Inflammatory macrophage treated with lipopolysaccharide for 4 hours (primary cell): ENCODE data around the gene RPSA.
"Not testable (repeated sequence)": the region's sequence is repeated elsewhere in the genome, so short reads cannot be mapped to it uniquely, and the experiment has no call there.

Experiments
- DNase-seq: peaks from one replicate; pipeline ENCODE4 v3.0.0-alpha.2; 2020

The RPSA gene

GRCh38 chr3:39406368-39407258, at the start of gene RPSA:
RPSA (plus strand) TSS chr3:39406720; CDS start chr3:39407654, 934 bp downstream.
- DNase-seq, result peak; percentile 97

- DNase-seq, result no peak
These were observed 48.2 kb upstream of the RPSA start for GRCh38 chr3:39358333-39358732.

GRCh38 chr3:39361252-39361927, 45.1 kb upstream of the RPSA start:
- DNase-seq, result no peak

- DNase-seq, result no peak
These were observed 44.3 kb upstream of the RPSA start for GRCh38 chr3:39362192-39362591.

DNA sequence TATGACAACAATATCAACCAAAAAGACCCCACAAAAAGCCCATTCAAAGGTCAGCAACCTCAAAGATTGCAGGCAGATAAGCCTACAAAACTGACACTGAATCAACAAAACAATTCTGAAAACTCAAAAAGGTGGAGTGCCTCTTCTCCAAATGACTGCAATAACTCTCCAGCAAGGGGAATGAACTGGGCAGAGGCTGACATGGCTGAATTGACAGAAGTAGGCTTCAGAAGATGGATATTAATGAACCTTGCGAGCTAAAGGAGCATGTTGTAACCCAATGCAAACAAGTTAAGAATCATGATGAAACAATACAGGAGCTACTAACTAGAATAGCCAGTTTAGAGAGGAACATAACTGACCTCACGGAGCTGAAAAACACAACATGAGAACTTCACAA, 43.7 kb upstream of the RPSA start:
- no peak for DNase-seq

DNA sequence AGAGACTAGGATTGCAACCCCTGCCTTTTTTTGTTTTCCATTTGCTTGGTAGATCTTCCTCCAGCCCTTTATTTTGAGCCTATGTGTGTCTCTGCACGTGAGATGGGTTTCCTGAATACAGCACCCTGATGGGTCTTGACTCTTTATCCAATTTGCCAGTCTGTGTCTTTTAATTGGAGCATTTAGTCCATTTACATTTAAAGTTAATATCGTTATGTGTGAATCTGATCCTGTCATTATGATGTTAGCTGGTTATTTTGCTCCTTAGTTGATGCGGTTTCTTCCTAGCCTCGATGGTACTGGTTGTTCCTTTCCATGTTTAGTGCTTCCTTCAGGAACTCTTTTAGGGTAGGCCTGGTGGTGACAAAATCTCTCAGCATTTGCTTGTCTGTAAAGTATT, 36.1 kb upstream of the RPSA start:
- DNase-seq, result not testable (repeated sequence)

DNA sequence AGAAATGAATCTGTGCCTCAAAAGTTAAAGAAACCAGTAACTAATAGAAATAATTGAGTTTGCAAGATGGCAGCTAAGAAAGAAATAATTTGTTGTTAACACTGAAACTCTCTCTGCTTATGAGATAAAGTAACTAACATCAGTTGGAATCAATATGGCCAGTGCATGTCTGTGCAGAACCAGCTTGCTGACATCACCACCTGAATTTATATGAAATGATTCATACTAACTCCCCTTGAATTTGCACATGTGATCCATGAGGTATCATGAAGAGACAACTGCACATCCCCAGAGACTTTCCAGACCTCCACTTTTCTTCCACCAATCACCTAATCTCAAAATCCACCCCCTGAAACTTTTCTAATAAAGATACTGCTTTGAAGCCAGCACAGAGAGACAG, 33.7 kb upstream of the RPSA start:
- no peak for DNase-seq

DNA sequence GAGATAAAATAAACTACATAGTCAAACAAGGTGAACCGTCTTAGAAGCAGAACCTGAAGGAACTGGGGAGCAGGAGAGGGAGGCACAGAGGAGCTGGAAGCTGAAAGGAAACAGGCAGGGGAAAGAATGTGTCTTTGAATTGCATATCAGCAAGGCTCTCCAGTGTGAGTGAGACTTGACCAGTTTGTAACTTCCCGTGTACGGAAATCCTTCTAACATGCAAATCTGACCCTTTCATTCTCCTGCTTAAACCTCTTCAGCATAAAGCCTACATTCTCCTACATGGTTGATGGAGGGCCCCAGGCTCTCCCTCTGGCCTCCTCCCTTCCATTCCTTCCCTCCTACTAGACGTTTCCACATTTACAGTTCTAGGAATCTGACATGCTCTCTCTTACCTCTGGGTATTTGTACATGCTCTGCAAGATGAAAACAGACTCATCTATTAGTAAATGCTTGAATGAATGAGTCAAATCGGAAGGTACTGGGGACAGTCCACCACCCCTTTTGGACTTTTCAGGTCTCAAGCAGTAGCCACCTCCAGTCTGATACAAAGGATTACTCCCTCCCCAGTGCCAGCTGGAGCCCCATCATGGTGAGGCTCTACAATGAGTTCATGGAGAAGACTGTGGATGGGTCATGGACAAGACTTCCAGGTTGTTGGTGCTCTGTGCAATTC, 29.4 kb upstream of the RPSA start:
- DNase-seq, result no peak

DNA sequence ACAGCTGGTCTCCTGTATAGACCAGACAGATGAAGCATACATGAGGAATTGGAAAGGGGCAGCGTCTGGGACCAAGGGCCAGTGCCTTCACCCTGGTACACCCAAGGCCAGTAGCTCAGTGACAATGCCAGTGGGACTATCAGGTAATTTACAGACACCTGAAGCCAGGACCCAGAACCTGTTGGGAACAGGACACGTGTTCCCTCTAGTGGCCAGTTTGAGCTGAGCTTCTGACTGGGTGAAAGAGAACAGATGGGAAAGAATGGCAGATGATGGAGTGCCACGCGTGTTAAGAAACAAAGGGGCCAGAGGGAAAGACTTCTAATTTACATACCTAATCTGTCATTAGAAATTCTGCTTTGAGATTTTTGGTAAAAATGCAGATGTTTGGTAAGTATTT, 28.4 kb upstream of the RPSA start:
- peak; percentile 14 for DNase-seq

- DNase-seq, result no peak
These were observed 27.4 kb upstream of the RPSA start for GRCh38 chr3:39378957-39379777.

GRCh38 chr3:39379778-39380155, 26.8 kb upstream of the RPSA start:
- DNase-seq, result no peak

GRCh38 chr3:39381432-39381831, 25.1 kb upstream of the RPSA start:
- no peak for DNase-seq

DNA sequence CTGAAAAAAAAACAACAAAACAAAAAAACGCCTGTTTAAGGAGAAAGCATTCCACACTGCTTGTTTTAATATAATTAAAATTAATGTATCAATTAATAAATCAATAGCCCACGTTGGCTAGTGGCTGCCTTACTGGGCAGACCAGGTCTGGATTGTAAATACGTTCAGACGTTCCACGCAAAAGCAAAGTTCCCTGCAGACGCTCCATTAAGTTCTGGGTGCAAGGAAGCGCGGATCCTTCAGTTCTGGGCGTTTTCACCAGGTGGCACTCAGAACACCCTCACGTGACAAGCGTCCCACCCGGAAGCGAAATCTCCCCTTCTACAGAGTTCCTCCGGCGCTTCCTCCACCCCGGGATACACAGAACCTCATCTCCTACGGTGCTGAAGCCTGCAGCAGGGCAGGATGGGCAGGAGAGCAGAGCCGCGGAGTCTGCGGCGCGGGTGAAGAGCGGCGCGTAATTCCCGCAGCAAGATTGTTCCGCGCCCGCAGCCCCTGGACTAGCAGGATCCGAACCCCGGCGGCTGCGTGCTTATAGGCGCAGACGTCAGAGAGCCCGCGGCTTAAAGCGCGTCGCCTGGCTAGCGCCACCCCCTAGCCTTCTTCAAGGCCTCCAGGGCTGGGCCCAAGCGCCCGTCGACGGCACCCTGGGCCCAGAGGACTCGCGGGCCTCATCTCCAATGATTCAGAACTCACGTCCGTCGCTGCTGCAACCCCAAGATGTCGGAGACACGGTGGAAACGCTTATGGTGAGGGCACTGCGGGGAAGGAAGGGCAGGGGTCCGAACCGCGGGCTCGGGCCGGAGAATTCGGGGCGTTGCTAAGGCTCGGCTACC, 23.3 kb upstream of the RPSA start, which contains the start of gene SLC25A38:
Gene SLC25A38 (plus strand): TSS at position 326 of the 836 bp plus-strand sequence. CDS start 355 bp downstream, at position 681.
- DNase-seq, result peak; percentile 87

DNA sequence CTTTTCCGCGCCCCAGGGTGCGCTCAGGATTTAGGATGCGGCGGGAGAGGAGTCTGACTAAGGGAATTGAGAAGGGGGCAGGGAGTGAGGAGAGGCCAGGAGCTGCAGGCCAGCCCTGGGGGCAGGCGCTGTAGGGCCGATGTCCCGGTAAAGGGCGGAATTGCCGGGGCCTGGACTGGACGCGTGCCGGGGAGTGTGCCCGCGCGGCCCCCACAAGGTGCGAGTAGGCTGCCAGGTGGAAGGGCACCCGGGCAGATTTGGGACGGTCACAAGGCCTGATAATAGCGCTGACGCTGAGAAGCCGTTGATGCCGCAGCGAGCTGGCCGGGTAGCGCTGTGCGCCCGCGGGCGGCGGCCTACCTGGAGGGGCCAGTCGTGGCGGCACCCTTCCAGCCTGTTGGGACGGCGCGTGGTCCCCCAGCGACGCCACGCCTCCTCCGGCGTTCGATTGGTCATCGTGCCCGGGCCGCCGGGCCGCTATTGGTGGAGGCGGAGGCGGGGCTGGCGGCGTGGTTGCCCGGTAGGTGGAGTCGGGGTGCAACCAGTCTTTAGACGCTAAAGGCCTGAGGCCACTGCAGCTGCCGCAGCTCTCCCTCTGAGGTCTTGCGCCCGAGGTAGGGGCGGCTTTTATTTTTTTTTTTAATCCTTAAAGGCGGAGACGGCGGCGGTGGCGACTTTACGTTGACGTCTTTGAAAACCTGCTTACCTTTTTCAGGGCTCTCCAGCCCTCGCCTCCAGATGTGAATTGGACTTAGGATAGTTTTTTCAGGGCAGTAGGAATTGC, 22.4 kb upstream of the RPSA start:
- DNase-seq, result peak; percentile 94

GRCh38 chr3:39384665-39385000, 21.9 kb upstream of the RPSA start:
- no peak for DNase-seq

- DNase-seq, result no peak
These were observed 20.9 kb upstream of the RPSA start for GRCh38 chr3:39385456-39386090.

DNA sequence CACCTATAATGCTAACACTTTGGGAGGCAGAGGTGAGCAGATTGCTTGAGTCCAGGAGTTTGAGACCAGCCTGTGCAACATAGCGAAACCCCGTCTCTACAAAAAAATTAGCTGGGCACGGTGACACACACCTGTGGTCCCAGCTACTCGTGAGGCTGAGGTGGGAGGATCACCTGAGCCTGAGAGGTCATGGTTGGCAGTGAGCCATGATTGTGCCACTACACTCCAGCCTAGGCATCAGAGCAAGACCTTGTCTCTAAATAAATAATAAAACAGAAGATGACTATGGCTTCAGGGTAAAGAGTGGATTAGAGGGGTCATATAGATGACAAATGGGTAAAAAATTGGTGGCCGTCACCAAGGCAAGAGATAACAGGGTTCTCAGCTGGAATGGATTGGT, 20.2 kb upstream of the RPSA start:
- DNase-seq, result no peak

DNA sequence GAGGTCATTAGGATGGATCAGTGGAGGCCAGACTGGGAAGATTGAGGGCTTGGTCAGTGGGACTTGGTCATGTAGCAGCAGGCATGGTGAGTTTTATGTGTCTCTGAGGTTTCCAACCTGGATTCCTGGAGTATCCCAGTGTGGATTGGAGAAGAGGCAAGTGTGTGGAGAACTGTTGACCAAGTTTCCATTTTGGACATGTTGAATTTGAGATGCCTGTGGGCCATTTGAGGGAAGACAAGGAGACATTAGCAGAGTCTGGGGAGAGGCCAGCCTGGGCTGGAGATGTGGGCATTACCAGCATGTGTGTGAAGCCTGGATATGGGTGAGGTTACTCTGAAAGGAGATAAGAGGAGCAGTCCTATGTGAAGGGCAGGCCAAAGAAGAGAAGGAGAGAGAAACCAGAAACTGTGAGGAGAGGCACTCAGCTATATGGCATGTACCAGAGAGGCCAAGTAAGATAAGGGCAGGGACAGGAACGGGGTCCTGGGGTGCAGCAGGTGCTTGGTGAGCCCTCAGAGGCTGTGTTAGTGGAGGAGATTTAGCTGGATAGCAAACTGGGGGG, 19.0 kb upstream of the RPSA start:
- no peak for DNase-seq

DNA sequence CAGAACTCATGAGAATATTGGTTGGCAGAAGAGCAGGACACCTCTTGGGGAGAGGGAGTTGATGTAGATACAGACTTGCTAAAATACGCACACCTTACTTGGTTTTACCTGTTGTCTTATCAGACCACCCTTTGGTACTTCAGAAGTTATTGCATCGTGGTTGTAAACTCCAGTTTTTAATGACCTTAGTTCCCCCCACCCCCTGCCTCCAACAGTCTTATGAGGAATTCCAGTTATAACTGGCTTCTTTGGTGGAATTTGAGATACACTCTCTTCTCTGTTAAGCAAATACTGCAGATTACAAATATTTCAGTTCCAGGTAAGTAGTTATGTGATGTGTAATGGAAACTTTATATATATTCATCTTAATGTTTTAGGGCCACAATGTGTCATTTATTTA, 18.4 kb upstream of the RPSA start:
- no peak for DNase-seq

DNA sequence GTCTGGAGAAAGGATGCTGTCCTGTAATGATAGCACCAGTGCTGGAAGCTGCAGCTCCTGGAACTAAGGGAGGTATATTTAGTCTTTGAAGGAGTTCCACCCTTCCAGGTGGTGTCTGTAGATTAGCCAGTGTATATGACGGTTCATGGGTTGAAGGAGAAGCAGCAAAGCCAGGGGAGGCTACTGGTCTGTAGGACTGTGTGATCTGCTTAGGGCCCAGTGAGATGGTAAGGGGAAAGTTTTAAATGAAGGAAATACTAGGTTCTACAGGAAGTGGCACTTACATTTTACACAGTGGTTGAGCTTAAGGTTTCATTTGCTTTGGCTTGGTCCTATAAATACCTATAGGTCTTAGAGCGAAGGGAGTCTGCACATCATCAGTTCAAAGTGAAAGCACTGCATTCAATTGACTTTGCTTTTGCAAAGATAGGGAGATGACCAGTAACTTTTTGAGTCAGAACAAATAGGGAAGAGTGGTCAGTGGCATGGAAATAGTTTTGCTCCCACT, 17.7 kb upstream of the RPSA start:
- DNase-seq, result no peak
